Activated T-cell treated with anti-CD3 and anti-CD28 coated beads, Interleukin-2, amount 50 U/mL, for 48 hours (primary cell): Measurements from ENCODE around the gene C20orf202.

Source experiments
- DNase-seq, 2 experiments: peaks; one replicate each; pipeline ENCODE4 v3.0.0-alpha.2; 2020

Gene C20orf202

DNA sequence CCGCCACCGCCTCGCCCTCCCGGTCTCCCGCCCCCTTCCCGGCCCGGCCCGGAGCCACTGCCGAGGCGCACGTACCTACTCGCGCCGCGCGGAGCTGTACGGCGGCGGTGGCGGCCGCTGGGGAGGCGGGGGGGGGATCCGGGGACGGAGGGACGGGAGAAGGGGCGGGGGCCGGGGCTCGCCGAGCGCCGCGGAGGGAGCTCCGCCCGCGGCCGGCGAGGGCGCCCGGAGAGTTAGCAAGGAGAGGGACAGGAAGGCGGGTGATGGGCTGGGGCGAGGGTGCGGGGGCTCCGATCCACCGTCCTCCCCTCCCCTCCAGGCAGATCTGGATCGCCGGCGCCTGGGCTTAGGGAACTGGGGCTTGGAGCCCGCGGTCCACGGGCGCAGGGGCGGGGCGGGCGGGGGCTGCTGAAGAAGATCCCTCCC is 17.9 kb upstream of the C20orf202 start:
- DNase-seq, result no peak

DNA sequence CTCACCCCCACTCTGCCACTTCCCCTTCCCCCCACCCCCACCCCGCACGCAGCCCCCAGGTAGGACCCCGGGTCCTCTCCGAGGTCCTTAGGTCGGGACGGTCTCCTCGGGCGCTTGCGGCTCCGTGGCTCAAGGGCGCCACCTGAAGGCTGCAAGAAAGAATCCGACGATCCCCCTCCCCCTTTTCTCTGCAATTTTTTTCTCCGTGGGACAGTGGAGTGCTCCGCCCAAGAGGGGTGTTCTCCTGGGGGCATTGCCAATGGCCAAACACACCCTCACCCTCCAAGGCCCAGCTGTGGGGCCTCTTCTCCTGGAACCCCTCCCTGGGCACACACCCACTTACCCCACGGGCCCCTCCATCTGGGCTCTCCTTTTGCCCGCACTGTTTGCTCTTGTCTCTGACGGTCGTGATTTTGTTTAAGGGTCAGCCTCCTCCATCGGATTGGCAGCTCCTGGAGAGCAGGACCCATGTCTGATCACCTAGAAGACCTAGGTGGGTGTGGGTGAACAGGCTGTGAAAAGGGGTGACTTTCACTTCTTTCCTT is 17.4 kb upstream of the C20orf202 start:
- peak; percentile 71 to 75 for DNase-seq

DNA sequence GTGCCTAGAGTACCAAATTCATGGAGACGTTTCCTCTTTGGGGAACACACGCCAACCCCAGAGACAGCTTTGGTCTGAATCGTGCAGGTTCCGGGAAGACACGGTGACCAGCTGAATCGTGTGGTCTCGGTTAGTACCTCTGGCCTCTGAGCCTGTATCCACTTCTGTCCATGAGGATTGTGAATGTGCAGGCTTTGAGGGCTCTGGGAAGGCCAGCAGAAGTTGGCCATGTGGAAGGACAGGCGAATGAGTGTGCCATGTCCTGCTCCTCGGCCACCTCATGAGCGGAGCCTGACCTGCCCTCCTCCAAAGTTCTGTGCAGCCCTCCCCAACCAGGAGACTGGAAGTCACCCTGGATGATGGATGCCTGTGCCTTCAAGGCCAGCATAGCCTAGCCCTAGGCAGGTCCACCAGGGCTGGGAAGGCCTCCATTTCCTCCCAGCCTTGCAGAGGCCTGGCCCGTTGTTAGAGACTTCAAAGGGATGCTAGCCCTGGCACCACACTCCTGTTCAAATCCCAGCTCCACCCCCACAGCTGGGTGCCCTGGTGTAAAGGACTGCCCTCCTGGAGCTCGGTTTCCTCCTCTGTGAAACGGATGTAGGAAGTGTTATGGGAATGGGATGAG is 16.8 kb upstream of the C20orf202 start:
- no peak for DNase-seq

DNA sequence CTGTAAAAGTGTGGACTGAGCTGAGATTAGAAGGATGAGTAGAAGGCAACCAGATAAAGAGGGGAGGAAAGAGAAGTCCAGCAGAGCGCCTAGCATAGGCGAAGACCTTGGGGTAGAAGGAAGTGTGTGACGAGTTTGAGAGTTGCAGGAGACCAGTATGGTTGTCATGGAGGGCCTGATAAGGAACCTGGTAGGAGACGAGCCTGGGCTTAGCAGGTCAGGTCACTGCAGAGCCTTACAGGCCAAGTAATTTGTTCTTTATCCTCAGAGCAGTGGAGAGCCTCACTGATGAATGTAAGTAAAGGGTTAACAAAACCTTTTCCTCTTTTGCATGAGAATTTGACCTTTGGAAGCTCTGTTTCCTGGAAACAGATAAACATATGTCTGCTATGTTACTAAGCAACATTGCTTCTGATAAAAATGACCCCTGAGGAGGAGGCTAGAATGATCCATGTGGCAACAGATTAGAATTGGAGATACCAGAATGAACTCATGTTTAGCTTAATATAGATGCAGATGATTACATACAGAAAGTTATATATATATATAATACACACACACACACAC is 15.6 kb upstream of the C20orf202 start:
- no peak for DNase-seq

DNA sequence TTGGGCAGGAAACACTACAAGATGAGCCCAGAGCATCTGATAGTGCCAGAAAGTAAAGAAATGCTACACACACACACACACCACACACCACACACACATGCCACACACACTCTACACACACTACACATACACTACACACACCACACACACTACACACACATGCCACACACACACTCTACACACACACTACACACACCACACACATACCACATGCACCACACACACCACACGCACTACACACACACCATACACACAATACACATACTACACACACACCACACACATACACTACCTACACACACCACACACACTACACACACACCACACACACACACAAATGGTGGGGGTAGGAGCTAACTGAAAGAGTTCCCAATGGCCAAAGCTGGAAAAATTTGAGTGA is 14.9 kb upstream of the C20orf202 start:
- no peak for DNase-seq

DNA sequence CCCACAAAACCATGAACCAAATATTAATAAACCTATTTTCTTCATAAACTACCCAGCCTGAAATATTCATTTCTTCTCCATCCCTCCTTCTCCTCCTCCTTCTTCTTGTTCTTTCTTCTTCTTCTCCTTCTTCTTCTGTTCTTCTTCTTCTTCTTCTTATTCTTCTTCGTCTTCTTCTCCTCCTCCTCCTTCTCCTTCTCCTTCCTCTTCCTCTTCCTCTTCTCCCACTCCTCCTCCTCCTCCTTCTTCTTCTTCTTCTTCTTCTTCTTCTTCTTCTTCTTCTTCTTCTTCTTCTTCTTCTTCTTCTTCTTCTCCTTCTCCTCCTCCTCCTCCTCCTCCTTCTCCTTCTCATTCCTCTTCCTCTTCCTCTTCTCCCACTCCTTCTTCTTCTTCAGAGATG is 13.4 kb upstream of the C20orf202 start:
- no peak for DNase-seq

DNA sequence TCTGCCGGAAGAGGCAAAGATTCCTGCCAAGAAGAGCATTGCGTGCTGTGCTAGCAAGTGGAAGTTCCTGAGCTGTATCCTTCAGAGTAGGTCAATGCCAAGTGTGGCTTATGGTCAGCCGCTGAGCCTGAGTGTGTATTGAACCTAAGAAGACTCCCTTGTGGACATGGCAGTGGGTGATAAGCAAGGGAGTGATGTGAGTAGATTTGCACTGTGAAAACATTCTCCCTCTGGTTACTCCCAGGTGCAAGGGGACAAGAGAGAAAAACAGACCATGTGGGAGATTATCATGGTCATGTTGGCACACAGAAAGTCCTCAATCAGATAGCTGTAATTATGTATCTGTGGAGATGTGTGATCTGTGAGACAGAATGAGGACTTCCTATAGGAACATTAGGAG is 12.4 kb upstream of the C20orf202 start:
- no peak for DNase-seq

DNA sequence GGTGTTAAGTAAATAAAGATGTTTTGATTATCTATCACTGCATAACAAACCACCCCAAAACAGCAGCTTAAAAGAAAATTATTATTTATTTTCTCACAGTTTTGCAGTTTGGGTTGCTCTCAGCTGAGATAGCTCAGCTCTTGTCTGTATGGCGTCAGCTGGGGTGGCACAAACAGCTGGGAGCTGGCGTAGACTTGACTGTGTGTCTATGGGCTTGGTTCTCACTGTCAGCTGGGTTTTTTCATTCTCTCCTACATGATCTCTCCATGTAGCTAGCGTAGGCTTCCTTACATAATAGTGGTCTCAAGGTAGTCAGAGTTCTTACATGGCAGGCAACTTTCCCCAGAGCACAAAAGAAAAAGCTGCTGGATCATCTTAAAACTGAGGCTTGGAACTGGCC is 12.0 kb upstream of the C20orf202 start:
- no peak for DNase-seq

DNA sequence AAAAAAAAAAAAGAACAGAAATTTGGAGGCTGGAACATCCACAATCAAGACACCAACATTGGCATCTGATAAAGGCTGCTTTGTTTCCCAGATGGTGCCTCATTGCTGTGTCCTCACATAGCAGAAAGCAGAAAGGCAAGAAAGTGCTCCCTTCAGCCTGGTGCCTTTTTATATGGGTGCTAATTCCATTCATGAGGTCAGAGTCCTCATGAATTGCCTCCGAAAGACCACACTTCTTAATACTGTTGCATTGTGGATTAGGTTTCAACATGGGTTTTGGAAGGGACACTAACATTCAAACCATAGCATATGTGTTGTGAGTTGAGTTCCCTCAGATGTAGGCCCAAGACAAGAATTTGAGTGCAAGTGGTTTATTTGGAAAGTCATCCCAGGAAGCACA is 8.0 kb upstream of the C20orf202 start:
- no peak for DNase-seq

DNA sequence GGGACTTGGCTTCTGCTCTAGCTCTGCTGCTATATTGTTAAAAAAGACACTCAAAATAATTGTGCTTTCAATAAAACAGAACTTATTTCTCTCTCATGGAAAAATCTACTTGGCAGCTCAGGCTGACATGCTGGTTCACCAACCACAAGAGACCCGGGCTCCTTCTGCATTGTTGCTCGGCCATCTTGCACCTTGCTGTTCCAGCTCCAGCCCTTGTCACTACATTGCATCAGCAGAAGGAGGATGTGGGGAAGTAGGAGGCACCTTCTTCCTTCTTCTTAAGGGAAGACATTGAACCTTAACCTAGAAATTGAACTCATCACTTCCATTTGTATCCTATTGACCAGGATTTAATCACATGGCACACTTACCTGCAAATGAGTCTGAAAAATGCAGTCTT is 6.6 kb upstream of the C20orf202 start:
- no peak for DNase-seq

DNA sequence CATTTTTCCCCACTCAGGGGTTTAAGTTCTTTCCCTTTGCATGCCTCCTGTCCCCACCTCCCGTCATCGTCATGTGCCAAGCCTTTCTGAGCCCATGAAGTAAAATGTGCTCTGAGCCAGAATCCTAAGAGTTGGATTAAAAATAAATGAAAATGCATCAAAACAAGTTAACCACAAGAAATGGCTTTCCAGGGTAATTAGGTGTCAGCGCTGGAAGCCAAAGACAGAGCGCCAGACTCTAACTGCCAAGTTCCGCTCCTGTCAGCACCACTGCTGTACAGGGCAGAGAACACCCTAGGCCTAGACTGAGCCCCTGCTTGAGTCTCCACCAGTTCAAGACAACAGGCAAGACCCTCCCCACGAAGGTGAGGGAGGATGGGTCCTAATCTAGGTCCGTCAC is 5.5 kb upstream of the C20orf202 start:
- no peak for DNase-seq

DNA sequence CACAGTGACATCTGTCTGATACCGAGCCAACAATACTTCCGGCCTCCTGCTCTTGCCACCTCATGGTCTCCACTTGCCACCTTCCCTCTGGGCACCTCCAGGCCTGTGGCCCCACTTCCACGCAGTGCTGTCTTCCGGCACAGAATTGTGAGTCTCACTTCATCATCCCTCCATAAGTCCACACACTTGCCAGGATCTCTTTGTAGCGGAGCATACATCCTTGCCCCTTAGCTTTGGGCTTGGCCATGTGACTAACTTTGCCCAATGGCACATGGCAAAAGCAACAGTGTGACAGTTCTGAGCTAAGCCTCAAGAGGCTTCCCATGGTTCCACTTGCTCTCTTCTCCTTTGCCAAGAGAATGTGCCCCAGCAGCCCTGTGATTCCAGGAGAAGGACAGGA is 4.5 kb upstream of the C20orf202 start:
- no peak for DNase-seq

DNA sequence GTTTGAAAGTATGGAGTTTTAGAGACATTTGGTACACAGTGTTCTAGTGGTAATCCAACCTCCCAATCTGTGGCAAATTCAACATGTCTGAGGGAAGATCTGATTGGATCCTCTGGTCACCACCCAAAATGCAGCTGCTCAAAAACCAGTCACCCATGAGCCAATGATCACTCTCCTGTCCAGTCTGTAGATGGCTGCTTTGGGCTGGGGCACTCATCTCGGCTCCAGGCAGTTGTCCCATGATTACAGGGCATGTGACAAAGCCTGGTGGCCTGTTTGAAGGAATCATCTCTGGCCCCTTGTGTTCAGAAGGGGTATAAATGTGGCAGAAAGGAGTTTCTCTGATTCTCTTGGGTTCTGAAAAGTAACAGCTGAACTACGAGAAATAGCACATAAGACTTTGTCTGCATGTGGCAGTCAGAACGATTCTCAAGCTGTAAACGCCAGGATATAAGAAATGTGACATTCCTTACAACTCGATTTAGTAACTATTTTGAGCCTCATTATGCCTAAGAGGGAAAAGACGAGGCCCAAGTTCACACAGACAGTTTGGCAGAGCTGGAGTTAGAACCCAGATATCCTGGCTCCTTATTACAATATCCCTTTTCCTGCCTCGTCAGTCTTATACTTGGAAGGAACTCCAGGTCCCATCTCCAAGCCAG is 3.9 kb upstream of the C20orf202 start:
- no peak for DNase-seq

DNA sequence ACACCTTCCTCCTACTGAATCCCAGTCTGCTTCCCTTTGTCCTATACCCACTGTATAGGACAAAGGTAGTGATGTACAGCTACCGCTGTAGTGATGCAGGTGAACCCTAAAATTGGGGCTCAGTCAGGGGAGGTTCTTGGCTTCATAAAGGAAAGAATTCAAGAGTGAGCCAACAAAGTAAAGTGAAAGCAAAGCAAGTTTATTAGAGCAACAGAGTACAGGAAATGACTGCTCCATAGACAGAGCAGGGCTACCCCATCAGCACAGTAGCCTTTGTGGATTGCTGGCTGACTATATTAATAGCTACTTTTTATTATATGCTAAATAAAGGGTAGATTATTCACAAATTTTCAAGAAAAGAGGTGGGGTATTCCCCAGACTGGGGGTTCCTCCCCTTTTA is 3.3 kb upstream of the C20orf202 start:
- no peak for DNase-seq

DNA sequence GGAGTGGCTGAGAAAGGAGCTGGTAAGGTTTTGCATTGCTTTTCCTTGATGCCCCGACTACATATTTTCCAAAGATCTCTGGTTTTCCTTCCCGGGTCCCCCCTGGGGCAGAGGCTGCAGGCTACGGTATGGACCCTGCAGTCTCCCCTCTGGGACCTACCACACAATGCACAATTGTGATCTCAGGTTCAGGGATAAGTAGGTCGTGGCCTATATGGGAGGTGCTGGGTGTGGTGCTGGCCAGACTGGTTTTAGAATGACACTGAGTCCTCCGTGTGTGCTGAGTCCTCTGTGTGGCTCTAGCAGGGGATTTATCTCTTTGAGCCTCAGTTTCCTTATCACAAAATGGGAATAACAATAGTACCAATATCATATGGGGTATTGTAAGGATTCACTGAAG is 376 bp downstream of the C20orf202 start:
- no peak for DNase-seq

DNA sequence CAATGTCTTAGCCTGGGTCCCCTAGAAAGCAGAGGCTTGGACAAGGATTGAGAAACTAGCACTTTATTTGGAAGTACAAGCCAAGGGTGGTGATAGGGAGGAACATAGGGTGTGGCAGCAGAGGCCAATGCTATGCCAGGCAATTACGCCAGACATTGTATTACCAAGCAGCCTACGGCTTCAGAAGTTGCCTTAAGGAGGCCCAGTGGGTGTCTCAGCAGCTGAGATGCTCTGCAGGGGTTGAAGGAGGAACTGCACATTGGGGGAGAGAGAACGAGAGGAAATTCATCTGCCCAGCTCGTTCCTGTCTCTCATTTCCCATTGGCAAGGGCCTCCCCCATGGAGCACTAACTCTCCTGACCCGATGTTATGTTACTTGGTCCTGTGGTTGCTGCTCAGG is 859 bp downstream of the C20orf202 start:
- no peak for DNase-seq

DNA sequence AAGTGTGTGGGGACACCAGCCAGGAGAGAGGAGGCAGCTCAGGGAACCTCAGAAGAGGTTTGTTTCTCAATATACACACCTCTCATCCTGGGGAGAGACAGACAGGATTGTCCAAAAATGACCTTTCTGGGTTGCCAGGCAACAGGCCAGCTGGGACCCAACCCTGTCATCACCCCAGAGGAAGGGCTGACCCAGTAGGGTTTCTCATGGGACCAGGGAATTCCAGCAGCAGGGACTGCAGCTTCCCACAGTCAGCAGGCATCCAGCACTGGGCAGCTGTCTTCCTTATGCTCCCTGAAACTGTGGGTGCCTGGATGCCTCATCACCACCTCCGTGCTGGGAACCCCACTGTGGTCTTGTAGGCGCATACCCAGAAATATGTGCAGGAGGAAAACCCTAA is 1.3 kb downstream of the C20orf202 start:
- DNase-seq, result no peak

DNA sequence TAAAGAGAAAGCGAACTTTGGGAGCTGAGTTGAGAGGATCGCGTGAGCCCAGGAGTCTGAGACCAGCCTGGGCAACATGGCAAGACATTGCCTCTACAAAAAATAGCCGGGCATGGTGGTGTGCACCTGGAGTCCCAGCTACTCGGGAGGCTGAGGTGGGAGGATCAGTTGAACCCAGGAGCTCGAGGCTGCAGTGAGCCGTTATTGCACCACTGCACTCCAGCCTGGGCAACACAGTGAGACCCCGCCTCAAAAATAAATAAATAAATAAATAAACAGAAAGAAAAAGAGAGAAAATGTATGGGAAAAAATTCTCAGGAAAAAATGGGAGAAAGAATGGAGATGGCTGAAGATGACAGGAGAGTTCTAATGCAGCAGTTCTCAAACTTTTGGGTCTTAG is 2.5 kb downstream of the C20orf202 start:
- DNase-seq, result no peak

DNA sequence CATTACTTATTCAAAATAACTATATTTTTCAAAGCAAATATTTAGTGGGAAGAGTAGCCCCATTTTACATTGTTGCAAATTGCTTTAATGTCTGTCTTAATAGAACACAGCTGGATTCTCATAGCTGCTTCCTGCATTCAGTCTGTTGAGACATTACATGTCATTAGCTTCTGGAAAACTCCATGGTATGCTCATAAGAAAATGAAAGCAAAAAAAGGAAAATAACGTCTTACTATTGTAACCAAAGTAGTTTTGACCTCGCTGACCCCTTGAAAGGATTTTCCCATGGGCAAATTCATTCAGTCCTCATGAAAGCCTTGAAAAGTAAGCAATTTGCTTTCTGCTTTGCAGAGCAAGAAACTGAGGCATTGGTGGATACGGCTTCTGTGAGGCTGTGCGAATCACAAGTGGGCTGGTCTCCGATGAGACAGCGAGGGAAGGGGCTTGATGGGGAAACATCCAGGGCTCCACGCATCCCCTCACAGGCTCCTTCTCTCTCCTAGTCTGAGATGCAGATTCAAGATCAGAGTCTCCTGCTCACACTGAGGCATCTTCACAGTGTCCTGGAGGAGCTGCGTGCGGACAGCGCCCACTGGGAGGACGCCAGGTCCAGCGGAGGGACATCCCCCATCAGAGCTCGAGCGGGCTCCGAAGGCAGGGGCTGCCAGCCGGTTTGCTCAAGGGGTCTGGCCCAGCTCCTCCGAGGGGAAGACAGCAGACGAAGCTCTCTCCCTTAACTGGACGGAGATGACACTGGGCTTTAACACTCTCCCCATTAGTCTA is 3.3 kb downstream of the C20orf202 start:
- no peak for DNase-seq

DNA sequence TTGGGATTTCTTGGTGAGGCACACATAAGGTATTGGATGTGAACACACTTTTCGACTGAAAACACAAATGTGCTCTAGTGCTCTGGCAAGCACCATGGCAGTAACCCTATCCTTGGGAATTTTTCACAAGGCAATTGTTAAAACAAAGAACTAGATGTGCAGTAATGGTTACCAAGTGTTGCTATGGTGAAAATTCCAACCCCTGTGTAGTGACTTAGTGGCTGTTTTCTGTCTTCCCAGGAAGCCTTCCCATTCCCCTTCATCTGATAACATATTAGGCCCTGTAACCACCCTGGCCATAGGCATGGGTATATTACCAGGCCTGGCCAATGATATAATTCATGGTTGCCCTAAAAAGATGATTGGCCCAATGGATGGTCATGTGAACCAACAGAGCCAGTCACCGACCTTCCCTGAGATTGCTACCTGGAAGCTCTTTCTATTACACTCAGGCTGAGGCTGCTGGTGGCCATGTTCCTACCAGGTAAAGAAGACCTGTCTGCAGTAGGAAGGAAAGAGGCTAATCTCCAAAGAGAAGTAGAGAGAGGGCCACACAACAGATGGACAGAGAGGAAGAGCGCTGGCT is 4.1 kb downstream of the C20orf202 start:
- no peak for DNase-seq

DNA sequence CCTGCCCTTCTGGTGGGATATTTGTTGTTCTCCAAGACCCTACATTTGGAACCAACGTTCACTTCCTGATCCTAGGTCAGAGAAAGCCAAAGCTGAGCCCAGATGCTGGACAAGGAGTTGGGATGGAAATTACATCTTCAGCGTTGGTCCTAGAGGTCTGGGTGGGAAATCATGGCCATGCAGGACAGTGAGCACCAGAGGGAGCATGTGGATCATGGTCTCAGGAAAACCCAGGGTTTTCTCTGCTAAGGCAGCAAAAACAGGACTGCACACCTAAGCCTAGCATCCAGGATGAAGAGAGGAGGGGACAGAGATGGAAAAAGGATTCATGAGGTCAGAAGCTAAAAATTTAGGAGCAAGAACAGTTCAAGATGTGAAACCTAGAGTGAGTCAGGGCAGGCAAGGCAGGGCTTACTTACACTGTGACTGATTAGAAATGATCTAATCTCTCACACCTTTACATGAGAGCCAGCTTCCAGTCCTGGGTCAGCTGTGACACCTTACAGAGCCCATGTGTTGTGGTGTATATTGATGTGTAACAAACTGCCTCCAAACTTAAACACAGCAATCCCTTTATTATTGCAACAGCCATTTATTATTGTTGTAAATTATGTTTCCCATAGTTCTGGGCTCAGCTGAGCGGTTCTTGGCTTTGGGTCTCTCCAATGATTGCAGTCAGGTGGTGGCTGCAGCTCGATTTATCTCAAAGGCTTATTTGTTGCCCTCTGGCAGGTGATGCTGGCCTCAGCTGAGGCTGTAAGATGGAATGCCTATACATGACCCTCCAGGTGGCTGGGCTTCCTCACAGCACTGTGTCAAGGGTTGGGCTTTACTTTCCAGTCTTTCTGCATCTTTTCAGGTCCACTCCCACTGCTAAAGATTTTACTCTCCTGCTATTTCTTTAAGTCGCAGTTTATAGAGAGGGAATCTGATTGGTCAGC is 6.5 kb downstream of the C20orf202 start:
- no peak for DNase-seq

DNA sequence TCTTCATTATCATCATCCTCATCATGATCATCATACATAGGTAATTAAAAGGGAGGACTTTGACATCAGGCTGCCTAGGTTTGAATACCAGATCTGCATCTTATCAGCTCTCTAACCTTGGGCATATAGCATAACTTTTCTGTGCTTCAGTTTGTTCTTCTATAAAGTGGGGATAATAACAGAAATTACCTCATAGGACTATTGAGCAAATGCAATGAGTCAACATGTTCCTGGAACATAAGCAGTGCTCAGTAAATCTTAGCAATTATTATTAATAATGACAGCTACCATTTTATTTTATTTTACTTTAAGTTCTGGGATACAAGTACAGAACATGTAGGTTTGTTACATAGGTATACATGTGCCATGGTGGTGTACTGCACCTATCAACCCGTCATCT is 7.2 kb downstream of the C20orf202 start:
- no peak for DNase-seq
